Ammon's horn (tissue), 1 donor: ENCODE data around the gene ESYT3.
"Not testable (repeated sequence)": the region's sequence is repeated elsewhere in the genome, so short reads cannot be mapped to it uniquely, and the experiment has no call there.

Experiments
- DNase-seq: peaks from one replicate; pipeline ENCODE4 v3.0.0-alpha.2; 2016; ENCODE audit warnings: low spot score

Gene ESYT3

GRCh38 chr3:138461896-138462295, 27.5 kb downstream of the ESYT3 start:
- DNase-seq = no peak

- no peak for DNase-seq
These were observed 29.5 kb downstream of the ESYT3 start for GRCh38 chr3:138463724-138464490.

DNA sequence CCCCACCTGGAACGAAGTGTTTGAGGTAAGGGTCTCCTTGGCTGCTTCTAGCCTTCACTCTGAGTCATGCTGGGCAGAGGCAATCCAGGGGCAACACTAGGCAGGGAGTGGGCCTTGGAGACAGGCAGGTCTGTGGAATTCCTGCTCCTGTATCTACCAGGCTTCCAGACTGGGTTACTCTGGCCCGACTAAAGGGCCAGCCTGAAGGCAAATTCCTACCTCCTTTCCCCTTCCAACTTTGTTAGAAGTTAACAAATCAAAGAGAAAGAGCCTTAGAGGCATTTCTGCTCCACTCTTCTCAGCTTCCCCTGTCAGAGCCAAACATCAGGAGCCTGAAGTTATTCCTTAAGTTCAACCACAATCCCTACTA, 30.1 kb downstream of the ESYT3 start:
- DNase-seq = no peak

DNA sequence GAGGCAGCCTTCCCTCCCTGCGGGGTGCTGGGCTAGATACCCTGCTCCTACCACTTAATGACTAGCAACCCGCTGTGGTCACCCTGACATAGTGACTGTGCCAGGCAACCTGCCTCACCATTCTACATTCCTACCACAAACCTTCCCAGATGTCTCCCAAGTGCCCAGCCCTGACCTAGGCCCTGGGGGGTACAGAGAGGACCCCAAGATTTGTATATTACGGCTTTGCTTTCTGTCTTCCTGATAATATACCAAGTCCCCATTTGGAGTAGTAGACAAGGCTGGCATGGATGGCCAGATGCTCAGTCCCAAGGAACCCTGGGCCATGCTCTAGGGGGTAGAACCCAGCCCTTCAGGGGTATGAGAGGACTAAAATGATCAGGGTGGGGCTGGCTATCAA, 31.0 kb downstream of the ESYT3 start:
- DNase-seq = no peak

DNA sequence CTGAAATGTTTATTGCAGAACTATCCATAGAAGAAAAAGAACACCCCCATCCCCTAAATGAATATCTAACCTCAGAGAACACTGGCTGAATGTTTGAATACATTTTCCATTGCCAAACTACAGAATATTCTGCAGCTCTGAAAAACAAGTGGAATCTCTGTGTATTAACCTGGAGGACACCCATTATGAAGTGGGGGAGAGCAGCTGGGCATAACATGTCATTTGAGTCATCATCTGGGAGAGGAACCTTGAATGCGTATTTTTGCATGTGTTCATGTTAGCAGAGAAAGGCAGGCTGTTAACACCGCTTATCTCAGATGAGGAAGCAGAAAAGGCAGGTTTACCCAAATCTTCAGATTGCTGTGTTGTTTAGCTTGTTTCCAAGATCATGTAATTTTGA, 31.5 kb downstream of the ESYT3 start:
- DNase-seq = no peak

GRCh38 chr3:138467931-138468330, 33.5 kb downstream of the ESYT3 start:
- DNase-seq = no peak

- DNase-seq = no peak
These were observed 34.0 kb downstream of the ESYT3 start for GRCh38 chr3:138468451-138468850.

GRCh38 chr3:138468886-138469285, 34.5 kb downstream of the ESYT3 start:
- DNase-seq = peak; percentile 35

- DNase-seq = no peak
These were observed 35.5 kb downstream of the ESYT3 start for GRCh38 chr3:138469874-138470273.

- no peak for DNase-seq
These were observed 36.3 kb downstream of the ESYT3 start for GRCh38 chr3:138470687-138471086.

GRCh38 chr3:138471481-138471880, 37.1 kb downstream of the ESYT3 start:
- DNase-seq = no peak

DNA sequence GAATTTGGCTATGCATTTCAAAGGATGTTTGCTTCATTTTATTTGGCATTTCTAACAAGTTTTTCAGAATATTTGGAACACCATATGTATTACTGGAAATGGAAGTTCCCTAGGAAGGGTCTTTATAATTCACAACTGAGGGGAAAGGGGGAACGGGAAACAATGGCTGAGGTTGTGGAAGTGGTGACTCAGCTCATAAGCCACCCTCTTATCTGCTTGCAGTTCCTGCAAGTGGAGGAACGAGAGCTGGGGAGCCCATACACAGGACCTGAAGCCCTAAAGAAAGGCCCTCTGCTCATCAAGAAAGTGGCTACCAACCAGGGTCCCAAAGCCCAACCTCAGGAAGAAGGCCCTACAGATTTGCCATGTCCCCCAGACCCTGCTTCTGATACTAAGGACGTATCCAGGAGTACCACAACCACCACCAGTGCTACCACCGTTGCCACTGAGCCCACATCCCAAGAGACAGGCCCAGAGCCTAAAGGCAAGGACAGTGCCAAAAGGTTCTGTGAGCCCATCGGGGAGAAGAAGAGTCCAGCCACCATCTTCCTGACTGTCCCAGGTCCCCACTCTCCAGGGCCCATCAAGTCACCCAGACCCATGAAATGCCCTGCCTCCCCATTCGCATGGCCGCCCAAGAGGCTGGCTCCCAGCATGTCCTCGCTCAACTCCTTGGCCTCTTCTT, 37.9 kb downstream of the ESYT3 start:
- no peak for DNase-seq

DNA sequence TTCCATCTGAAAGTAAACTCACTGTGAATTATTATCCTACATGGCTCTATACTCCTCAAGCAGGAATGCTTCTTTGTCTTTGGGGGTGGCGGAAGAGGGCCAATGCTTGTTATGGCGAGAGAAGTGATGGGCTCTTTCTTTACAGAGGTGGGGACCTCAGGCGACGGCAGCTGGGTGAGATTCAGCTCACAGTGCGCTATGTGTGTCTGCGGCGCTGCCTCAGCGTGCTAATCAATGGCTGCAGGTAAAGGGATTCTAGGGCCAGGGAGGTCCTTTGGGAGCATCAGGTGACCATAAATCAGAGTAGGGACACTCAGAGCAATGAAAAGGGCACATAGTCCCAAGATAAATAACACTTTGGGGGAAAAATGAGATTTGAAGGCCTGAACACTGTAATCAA, 39.0 kb downstream of the ESYT3 start:
- no peak for DNase-seq

DNA sequence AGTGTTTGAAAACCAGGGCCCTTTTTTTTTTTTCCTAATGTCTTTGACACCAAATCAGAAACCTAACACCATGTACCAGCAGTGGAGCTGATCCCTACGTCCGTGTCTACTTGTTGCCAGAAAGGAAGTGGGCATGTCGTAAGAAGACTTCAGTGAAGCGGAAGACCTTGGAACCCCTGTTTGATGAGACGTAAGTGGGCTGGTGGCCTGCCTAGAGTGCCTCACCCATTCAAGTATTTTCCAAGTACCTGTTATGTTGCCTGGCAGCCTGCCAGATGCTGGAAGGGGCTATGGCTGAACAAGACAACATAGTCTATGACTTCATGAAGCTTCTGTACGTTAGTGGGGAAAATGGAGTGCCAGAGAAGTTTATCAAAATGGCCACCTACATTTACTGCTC, 39.7 kb downstream of the ESYT3 start:
- DNase-seq = no peak

- no peak for DNase-seq
These were observed 42.1 kb downstream of the ESYT3 start for GRCh38 chr3:138476526-138476925.

- DNase-seq = no peak
These were observed 42.7 kb downstream of the ESYT3 start for GRCh38 chr3:138477120-138477519.

GRCh38 chr3:138477801-138478200, 43.4 kb downstream of the ESYT3 start:
- no peak for DNase-seq

- DNase-seq = no peak
These were observed 45.0 kb downstream of the ESYT3 start for GRCh38 chr3:138479438-138479863.

DNA sequence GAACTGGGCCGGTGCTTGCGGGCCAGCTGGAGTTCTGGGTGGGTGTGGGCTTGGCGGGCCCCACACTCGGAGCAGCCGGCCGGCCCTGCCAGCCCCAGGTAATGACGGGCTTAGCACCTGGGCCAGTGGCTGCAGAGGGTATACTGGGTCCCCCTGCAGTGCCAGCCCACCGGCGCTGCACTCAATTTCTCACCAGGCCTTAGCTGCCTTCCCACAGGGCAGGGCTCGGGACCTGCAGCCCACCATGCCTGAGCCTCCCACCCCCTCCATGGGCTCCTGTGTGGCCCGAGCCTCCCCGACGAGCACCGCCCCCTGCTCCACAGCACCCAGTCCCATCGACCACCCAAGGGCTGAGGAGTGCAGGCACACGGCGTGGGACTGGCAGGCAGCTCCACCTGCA, 50.3 kb downstream of the ESYT3 start:
- not testable (repeated sequence) for DNase-seq

GRCh38 chr3:138486580-138486979, 52.2 kb downstream of the ESYT3 start:
- DNase-seq = not testable (repeated sequence)

DNA sequence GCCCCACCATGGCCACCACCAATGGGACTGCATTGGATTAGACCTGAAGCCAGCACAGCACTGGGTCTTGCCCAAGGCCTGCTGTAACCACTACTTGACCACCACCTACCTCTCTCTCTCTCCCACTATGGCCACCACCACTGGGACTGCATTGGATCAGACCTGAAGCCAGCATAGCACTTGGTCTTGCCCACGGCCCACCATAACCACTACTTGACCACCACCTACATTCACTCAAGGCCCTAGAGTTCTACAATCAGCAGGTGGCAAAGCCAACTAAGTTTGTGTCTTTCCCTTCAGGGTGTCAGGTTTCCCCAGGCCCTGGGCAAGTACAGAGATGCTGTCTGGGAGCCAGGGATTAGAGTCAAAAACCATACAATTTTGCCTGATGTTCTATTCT, 57.6 kb downstream of the ESYT3 start:
- no peak for DNase-seq

DNA sequence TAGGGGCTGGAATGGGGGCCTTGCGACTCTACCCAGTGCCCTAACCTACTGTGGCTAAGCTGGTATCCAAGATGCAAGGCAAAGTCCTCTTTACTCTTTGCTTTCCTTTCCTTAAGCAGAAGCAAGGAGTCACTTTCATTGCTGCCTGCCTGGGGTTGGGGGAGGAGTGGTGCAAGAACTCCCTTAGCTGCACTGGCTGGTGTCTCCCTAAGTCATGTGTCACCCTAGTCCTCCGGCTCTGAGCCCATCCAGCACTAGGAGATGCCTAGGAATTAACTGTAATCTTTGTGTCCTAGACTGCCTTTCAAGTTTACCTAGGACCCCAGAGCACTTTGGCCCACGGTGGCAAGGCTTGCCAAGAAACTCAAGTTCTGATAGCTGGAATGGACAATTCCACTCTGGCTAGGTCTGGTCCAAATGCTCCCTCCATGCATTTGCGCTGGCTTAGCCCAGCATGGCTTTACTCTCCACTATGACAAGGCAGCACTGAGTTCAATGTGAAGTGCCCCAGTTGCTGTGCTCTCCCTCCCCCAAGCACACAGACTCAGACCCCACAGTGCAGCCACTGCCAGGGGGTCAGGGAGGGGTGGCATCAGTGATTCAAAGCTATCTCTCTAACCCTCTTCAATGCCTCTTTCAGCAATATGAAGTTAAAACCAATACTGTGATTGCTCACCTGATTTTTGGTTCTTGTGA, 58.7 kb downstream of the ESYT3 start:
- DNase-seq = no peak
